A673 (cell line): ENCODE data around the gene PGD.

Source experiments
- EZH2 ChIP-seq: fragments of 200-600 bp; sonication (generic); IDR thresholded peaks from 2 replicates; pipeline ENCODE4 v1.6.1; 2017; ENCODE audit warnings: borderline replicate concordance, low read depth, mild to moderate bottlenecking, mixed read lengths, antibody characterized with exemption, low read length; ENCODE audit not compliant: poor library complexity, severe bottlenecking
- TF ChIP-seq, protein P1 (sequence below): fragments of 300-800, 200-600 bp; sonication (generic); conservative IDR thresholded peaks from 2 replicates; pipeline ENCODE4 v1.5.1; 2017; ENCODE audit warnings: low read depth, mild to moderate bottlenecking, antibody characterized with exemption, low read length, moderate library complexity, mixed read lengths

DNA sequence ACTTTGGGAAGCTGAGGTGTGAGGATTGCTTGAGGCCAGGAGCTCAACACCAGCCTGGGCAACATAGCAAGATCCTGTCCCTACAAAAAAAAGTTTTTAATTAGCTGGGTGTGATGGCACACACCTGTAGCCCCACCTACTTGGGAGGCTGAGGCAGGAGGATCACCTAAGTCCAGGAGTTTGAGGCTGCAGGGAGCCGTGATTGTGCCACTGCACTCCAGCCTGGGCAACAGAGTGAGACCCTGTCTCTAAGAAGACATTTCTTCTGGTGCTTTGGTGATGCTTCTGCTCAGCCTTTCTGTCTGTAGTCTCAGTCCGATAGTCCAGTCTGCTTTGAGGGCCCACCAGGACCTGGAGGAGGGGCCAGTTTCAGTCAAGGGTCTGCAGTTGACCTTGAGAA, 8.3 kb downstream of the PGD start:
- TF ChIP-seq, protein P1, sequence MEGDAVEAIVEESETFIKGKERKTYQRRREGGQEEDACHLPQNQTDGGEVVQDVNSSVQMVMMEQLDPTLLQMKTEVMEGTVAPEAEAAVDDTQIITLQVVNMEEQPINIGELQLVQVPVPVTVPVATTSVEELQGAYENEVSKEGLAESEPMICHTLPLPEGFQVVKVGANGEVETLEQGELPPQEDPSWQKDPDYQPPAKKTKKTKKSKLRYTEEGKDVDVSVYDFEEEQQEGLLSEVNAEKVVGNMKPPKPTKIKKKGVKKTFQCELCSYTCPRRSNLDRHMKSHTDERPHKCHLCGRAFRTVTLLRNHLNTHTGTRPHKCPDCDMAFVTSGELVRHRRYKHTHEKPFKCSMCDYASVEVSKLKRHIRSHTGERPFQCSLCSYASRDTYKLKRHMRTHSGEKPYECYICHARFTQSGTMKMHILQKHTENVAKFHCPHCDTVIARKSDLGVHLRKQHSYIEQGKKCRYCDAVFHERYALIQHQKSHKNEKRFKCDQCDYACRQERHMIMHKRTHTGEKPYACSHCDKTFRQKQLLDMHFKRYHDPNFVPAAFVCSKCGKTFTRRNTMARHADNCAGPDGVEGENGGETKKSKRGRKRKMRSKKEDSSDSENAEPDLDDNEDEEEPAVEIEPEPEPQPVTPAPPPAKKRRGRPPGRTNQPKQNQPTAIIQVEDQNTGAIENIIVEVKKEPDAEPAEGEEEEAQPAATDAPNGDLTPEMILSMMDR: no peak
- TF ChIP-seq EZH2: no peak
